HepG2 (cell line): Measurements from ENCODE around the gene GRB10. TPM values are rescaled to one million over a fixed set of nuclear protein-coding genes. Genes with fewer than 3 reads are reported as not detected.

Source experiments
- AGO1 ChIP-seq: fragments of 200-400 bp; formaldehyde crosslinking; IDR thresholded peaks from 2 replicates; pipeline ENCODE4 v1.6.1; 2017; ENCODE audit warnings: mild to moderate bottlenecking, low read depth, low read length, moderate library complexity; ENCODE audit not compliant: poor library complexity, severe bottlenecking
- CCAR2 ChIP-seq: fragments of 200-400 bp; formaldehyde crosslinking; optimal IDR thresholded peaks from 2 replicates; pipeline ENCODE3; 2018; ENCODE audit warnings: low read depth, mild to moderate bottlenecking, low read length, moderate library complexity
- ETV5 ChIP-seq: IDR thresholded peaks from 2 replicates; pipeline ENCODE4 v1.6.1; 2018; ENCODE audit warnings: missing biosample characterization, missing genetic modification reagents, inconsistent platforms, borderline replicate concordance
- GTF2F1 ChIP-seq: fragments of 150-350 bp; IDR thresholded peaks from 2 replicates; pipeline ENCODE4 v1.6.1; 2014; ENCODE audit warnings: low read length
- MLLT10 ChIP-seq: sonication (generic); formaldehyde crosslinking; IDR thresholded peaks from 2 replicates; pipeline ENCODE4 v1.4.0; 2020; ENCODE audit warnings: missing genetic modification reagents
- MXD4 ChIP-seq: IDR thresholded peaks from 2 replicates; pipeline ENCODE4 v1.6.1; 2016; ENCODE audit warnings: mild to moderate bottlenecking, missing biosample characterization, missing genetic modification reagents
- NCOA2 ChIP-seq: sonication (generic); formaldehyde crosslinking; IDR thresholded peaks from 2 replicates; pipeline ENCODE4 v1.8.0; 2022; ENCODE audit warnings: inconsistent platforms
- SNAI1 ChIP-seq: sonication (generic); formaldehyde crosslinking; IDR thresholded peaks from 2 replicates; pipeline ENCODE4 v1.5.0; 2020; ENCODE audit warnings: mild to moderate bottlenecking, missing genetic modification reagents, borderline replicate concordance
- SNRNP70 ChIP-seq: fragments of 200-400 bp; formaldehyde crosslinking; IDR thresholded peaks from 2 replicates; pipeline ENCODE4 v1.6.1; 2017; ENCODE audit warnings: mild to moderate bottlenecking, low read depth, low read length, moderate library complexity
- ZNF10 ChIP-seq: sonication (generic); formaldehyde crosslinking; IDR thresholded peaks from 2 replicates; pipeline ENCODE4 v1.4.0; 2020; ENCODE audit warnings: mild to moderate bottlenecking, low read depth, missing genetic modification reagents, borderline replicate concordance
- ZNF451 ChIP-seq: sonication (generic); formaldehyde crosslinking; IDR thresholded peaks from 2 replicates; pipeline ENCODE4 v1.5.0; 2020; ENCODE audit warnings: mild to moderate bottlenecking, missing genetic modification reagents
- ZNF569 ChIP-seq: sonication (generic); formaldehyde crosslinking; IDR thresholded peaks from 2 replicates; pipeline ENCODE4 v1.5.0; 2020; ENCODE audit warnings: mild to moderate bottlenecking, missing genetic modification reagents, moderate library complexity, borderline replicate concordance
- ZNF703 ChIP-seq: sonication (generic); formaldehyde crosslinking; IDR thresholded peaks from 2 replicates; pipeline ENCODE4 v1.5.1; 2020; ENCODE audit warnings: missing genetic modification reagents, mild to moderate bottlenecking, moderate library complexity, borderline replicate concordance
- ZSCAN30 ChIP-seq: sonication (generic); formaldehyde crosslinking; IDR thresholded peaks from 2 replicates; pipeline ENCODE4 v1.5.0; 2020; ENCODE audit warnings: mild to moderate bottlenecking, missing genetic modification reagents
- polyA plus RNA-seq, 8 experiments: library from polyadenylated mRNA; depleted of rRNA in 3 of 8; stranded (reverse) in 7 of 8; unstranded in 1 of 8; fragments of >200 nt; fragmentation: Illumina TruSeq in 4 of 8; extraction: Trizol in 4 of 8; gene quantifications; 2 replicates each; pipeline versions ENCODE4 v1.2.1 to v1.2.3, GENCODE V29; 2011 to 2016; ENCODE audit warnings: low read depth in 4 of 8, missing spikeins in 1 of 8, mixed read lengths in 1 of 8; ENCODE audit not compliant: insufficient read depth in 1 of 8
- total RNA-seq, 5 experiments: library from RNA; depleted of rRNA; stranded (reverse); fragments of >200 nt; fragmentation: Illumina TruSeq; extraction: Trizol; gene quantifications; 2 replicates each; pipeline ENCODE4 v1.2.3, GENCODE V29; 2016; ENCODE audit warnings: low read depth in 1 of 5
- TF ChIP-seq, protein P1 (sequence below): sonication (generic); formaldehyde crosslinking; IDR thresholded peaks from 2 replicates; pipeline ENCODE4 v1.5.1; 2020; ENCODE audit warnings: mild to moderate bottlenecking, missing genetic modification reagents, borderline replicate concordance
- TF ChIP-seq, protein P2 (sequence below): IDR thresholded peaks from 2 replicates; pipeline ENCODE4 v1.6.1; 2012; ENCODE audit warnings: inconsistent platforms
- TF ChIP-seq, protein P3 (sequence below): sonication (generic); formaldehyde crosslinking; IDR thresholded peaks from 2 replicates; pipeline ENCODE4 v1.4.0; 2020; ENCODE audit warnings: missing genetic modification reagents
- TF ChIP-seq, protein P4 (sequence below): sonication (generic); formaldehyde crosslinking; IDR thresholded peaks from 2 replicates; pipeline ENCODE4 v1.4.0; 2020; ENCODE audit warnings: missing genetic modification reagents, borderline replicate concordance

Gene GRB10
- total and polyA plus RNA-seq, 2 of the 13 experiments (the other 11 are each of a cell fraction or from before 2014, with no cell fraction given), result 4.0 to 6.8 TPM

DNA sequence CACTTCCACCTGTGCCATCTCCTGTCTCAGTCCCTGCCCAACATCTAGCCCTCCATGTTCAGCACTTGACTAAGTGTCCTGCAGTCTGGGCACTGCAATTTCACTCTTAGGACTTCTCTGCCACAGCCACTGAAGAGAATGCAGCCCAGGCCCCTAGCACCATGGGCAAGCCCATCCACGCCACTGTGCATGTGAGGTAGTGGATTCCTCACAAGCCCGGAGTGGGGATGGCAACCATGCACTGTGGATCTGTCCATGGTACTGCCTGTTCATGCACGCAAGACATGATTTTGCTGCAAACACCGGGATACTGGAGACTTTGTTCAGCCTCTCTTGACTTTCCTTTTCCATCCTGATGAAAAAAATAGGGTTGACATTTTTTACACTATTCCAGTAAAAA is 229.8 kb downstream of the GRB10 start (continued):
- TF ChIP-seq AGO1 (no peak), GTF2F1 (no peak), MLLT10 (CRISPR knock-in tag) (no peak), NCOA2 (CRISPR knock-in tag) (no peak), MXD4 (CRISPR knock-in tag) (peak; percentile 79; the same call in 1 of the 2 replicates), ZSCAN30 (CRISPR knock-in tag) (no peak), SNRNP70 (no peak), ETV5 (CRISPR knock-in tag) (no peak), ZNF451 (CRISPR knock-in tag) (no peak), ZNF703 (CRISPR knock-in tag) (no peak), CCAR2 (no peak), ZNF10 (no peak), SNAI1 (no peak), ZNF569 (CRISPR knock-in tag) (no peak)
- TF ChIP-seq, protein P1, sequence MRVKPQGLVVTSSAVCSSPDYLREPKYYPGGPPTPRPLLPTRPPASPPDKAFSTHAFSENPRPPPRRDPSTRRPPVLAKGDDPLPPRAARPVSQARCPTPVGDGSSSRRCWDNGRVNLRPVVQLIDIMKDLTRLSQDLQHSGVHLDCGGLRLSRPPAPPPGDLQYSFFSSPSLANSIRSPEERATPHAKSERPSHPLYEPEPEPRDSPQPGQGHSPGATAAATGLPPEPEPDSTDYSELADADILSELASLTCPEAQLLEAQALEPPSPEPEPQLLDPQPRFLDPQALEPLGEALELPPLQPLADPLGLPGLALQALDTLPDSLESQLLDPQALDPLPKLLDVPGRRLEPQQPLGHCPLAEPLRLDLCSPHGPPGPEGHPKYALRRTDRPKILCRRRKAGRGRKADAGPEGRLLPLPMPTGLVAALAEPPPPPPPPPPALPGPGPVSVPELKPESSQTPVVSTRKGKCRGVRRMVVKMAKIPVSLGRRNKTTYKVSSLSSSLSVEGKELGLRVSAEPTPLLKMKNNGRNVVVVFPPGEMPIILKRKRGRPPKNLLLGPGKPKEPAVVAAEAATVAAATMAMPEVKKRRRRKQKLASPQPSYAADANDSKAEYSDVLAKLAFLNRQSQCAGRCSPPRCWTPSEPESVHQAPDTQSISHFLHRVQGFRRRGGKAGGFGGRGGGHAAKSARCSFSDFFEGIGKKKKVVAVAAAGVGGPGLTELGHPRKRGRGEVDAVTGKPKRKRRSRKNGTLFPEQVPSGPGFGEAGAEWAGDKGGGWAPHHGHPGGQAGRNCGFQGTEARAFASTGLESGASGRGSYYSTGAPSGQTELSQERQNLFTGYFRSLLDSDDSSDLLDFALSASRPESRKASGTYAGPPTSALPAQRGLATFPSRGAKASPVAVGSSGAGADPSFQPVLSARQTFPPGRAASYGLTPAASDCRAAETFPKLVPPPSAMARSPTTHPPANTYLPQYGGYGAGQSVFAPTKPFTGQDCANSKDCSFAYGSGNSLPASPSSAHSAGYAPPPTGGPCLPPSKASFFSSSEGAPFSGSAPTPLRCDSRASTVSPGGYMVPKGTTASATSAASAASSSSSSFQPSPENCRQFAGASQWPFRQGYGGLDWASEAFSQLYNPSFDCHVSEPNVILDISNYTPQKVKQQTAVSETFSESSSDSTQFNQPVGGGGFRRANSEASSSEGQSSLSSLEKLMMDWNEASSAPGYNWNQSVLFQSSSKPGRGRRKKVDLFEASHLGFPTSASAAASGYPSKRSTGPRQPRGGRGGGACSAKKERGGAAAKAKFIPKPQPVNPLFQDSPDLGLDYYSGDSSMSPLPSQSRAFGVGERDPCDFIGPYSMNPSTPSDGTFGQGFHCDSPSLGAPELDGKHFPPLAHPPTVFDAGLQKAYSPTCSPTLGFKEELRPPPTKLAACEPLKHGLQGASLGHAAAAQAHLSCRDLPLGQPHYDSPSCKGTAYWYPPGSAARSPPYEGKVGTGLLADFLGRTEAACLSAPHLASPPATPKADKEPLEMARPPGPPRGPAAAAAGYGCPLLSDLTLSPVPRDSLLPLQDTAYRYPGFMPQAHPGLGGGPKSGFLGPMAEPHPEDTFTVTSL (CRISPR knock-in tag), result peak; percentile 29; the same call in 1 of the 2 replicates
- TF ChIP-seq, protein P2, sequence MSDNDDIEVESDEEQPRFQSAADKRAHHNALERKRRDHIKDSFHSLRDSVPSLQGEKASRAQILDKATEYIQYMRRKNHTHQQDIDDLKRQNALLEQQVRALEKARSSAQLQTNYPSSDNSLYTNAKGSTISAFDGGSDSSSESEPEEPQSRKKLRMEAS, result 0 out of 2 replicates have a peak, but pooled peaks have one; percentile 26
- TF ChIP-seq, protein P3, sequence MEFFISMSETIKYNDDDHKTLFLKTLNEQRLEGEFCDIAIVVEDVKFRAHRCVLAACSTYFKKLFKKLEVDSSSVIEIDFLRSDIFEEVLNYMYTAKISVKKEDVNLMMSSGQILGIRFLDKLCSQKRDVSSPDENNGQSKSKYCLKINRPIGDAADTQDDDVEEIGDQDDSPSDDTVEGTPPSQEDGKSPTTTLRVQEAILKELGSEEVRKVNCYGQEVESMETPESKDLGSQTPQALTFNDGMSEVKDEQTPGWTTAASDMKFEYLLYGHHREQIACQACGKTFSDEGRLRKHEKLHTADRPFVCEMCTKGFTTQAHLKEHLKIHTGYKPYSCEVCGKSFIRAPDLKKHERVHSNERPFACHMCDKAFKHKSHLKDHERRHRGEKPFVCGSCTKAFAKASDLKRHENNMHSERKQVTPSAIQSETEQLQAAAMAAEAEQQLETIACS (CRISPR knock-in tag), result no peak
- TF ChIP-seq, protein P4, sequence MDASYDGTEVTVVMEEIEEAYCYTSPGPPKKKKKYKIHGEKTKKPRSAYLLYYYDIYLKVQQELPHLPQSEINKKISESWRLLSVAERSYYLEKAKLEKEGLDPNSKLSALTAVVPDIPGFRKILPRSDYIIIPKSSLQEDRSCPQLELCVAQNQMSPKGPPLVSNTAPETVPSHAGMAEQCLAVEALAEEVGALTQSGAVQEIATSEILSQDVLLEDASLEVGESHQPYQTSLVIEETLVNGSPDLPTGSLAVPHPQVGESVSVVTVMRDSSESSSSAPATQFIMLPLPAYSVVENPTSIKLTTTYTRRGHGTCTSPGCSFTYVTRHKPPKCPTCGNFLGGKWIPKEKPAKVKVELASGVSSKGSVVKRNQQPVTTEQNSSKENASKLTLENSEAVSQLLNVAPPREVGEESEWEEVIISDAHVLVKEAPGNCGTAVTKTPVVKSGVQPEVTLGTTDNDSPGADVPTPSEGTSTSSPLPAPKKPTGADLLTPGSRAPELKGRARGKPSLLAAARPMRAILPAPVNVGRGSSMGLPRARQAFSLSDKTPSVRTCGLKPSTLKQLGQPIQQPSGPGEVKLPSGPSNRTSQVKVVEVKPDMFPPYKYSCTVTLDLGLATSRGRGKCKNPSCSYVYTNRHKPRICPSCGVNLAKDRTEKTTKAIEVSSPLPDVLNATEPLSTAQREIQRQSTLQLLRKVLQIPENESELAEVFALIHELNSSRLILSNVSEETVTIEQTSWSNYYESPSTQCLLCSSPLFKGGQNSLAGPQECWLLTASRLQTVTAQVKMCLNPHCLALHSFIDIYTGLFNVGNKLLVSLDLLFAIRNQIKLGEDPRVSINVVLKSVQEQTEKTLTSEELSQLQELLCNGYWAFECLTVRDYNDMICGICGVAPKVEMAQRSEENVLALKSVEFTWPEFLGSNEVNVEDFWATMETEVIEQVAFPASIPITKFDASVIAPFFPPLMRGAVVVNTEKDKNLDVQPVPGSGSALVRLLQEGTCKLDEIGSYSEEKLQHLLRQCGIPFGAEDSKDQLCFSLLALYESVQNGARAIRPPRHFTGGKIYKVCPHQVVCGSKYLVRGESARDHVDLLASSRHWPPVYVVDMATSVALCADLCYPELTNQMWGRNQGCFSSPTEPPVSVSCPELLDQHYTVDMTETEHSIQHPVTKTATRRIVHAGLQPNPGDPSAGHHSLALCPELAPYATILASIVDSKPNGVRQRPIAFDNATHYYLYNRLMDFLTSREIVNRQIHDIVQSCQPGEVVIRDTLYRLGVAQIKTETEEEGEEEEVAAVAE, result 0 out of 2 replicates have a peak, but pooled peaks have one; percentile 53
